Stimulated activated CD4-positive, alpha-beta T cell treated with anti-CD3 and anti-CD28 coated beads, Interleukin-12 subunit alpha, Interleukin-12 subunit beta, amount 100 ng/mL, for 48 hours (primary cell): ENCODE results near the gene PPT2.

ENCODE experiments used
- DNase-seq, 3 donors: peaks; one replicate each; pipeline ENCODE4 v3.0.0-alpha.2; 2020; ENCODE audit warnings: low read depth in 2 of 3, low spot score in 1 of 3

The PPT2 gene

GRCh38 chr6:32151181-32151862, 2.6 kb upstream of the PPT2 start:
- DNase-seq, result no peak

DNA sequence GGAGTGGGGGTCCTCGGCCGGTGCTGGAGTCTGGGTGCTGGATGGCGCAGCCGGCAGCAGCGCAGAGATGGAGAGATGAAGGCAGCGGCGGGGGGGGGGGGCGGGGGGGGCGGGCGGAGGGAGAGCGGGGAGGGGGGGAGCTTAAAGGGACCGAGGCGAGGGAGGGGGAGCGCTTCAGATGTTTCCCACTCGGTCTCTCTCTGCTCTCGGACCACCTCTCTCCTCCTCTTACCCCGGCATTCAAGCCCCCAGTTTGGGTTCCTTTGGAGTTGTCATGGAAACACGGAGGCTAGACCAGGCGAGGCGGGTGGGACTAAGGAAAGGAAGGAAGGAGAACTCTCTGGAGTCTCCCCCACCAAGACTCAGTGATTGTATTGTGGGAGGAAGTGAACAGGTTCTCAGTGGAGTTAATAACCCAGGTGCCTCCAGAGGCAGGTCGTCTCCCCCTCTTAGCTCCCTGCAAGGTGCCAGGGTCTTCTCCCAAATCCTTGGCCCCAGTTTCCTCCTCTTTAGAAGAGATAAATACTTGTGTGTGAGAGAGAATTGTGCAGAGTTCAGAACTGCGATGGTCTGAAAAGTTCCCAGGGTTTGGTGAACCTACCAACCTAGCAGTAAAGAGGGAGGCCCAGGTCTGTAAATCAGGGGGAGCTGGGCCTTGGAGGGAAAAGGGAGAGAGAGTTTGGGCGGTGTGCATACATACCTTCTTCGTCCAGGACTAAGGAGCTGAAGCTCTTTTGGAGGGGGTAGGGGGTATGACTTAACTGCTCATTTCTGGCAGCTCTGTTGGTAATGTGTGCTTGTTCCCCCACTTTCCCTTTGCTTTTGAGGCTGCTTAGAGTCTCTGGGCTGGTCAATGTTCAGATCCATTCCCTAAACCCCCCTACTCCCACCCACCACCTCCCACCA, 1.8 kb upstream of the PPT2 start, which contains the start of gene PRRT1:
PRRT1 (minus strand) TSS at position 77 of the 906 bp plus-strand sequence. CDS start 112 bp downstream, outside the sequence.
- DNase-seq, result no peak

GRCh38 chr6:32152769-32153563, 975 bp upstream of the PPT2 start:
- DNase-seq, result no peak

GRCh38 chr6:32154514-32155161, 697 bp downstream of the PPT2 start:
- DNase-seq, result peak; percentile 37 to 51 (median 51)

DNA sequence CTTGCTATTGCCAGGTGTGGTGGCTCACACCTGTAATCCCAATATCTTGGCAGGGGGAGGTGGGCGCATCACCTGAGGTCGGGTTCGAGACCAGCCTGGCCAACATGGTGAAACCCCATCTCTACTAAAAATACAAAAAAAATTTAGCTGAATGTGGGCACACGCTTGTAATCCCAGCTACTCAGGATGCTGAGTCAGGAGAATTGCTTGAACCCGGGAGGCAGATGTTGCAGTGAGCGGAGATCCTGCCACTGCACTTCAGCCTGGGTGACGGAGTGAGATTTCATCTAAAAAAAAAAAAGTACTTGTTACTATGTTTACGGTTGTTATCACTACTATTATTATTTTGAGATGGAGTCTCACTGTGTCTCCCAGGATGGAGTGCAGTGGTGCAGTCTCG, 3.0 kb downstream of the PPT2 start:
- DNase-seq, result no peak

DNA sequence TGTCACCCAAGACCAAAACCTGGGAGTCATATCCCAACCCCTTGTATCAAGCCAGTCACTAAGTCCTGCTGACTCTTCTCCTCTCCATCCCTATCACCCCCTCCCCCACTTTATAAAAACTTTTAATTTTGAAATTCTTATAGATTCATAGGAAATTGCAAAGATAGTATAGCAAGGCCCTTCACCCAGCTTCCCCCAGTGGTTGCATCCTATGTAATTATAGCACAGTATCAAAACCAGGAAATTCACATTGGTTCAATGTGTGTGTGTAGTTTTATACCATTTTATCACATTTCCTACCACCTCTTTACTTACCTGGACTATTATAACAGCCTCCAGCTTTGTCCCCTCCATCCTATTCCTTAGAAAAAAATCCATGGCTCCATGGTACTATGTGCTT, 4.1 kb downstream of the PPT2 start:
- no peak for DNase-seq

GRCh38 chr6:32163559-32164258, 9.8 kb downstream of the PPT2 start:
- no peak for DNase-seq

DNA sequence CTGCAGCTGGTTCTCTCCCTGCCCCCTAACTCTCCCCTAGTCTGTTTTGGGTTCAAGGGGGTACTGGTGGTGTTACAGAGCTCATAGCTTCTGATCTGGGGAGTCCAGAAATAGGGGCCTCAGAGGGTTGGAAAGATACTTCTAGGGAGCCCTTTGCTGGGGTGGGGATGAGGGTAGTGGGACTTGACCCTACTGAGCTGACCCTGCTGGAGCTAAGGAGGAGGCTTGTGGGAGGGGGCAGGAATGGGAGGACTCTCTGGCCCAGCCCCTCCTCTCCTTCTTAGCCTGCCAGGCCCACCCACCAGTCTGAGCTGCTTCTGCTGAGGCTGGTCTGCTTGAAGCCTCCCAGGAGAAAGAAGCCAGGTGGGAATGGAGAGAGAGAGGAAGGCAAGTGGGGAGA, 10.4 kb downstream of the PPT2 start, which contains the start of gene EGFL8:
EGFL8 (plus strand) TSS at position 301 of the 400 bp plus-strand sequence. CDS start 1,571 bp downstream, outside the sequence.
- no peak for DNase-seq

DNA sequence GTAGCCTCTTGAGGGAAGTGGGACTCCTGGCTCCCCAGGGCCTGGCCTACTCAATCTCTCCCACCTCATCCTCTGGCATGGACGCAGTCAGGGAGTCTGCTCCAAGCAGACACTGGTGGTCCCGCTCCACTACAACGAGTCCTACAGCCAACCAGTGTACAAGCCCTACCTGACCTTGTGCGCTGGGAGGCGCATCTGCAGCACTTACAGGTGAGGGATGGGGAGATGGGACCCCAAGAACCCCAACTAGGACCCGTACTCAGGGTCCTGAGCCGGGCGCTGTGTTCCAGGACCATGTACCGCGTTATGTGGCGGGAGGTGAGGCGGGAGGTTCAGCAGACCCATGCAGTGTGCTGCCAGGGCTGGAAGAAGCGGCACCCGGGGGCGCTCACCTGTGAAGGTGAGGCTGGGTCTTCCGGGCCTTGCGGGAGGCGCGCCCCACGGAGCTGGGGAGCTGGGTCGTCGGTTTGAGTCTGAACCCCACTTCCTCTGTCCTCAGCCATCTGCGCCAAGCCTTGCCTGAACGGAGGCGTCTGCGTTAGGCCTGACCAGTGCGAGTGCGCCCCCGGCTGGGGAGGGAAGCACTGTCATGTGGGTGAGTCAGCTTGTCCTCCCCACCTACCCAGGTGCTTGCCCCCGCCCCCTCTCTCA, 12.6 kb downstream of the PPT2 start:
- no peak for DNase-seq

- DNase-seq, result no peak
These were observed 13.3 kb downstream of the PPT2 start for GRCh38 chr6:32167154-32167760.

DNA sequence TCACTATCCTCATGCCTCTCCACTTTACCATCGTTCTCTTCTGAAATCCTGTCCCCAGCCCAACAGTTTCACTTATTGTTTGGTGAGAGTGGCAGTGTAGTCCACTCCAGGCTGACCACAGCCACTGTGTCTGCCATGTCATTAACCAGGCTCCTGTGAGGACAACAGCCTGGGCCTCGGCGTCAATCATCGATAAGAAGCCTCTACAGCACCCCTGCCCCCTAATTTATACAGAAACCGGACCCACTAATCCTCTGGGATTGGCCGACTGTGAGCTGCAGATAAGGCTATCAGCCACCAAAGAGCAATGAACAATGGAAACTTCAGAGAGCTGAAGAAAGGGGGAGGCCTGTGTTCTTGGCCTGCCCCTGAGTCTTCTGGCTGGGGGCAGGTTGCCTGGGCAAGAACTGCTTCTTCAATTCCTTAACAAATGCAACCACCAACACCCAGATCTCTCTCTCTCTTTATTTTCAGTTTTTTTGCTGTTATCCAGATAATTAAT, 13.9 kb downstream of the PPT2 start:
- no peak for DNase-seq

DNA sequence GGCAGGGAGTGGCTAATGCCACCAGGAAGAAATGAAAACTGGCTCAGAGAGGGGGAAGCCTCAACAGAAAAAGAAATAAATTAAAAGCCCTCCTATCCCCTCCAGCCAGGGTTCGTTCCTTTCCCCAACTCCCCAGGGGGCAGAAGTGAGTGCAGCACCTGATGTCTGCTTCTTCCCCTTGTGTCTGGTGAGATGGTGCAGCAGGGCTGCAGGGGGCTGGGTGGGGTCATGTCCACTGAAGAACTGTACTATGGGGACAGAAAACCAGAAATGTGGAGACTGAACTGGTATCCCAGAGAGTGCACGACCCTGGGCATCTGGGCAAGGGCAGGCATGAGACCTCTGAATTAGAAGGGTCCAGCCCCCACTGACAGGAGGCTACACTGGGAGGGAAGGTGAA, 14.4 kb downstream of the PPT2 start:
- no peak for DNase-seq

- no peak for DNase-seq
These were observed 15.1 kb downstream of the PPT2 start for GRCh38 chr6:32168807-32169591.

GRCh38 chr6:32170294-32170693, 16.4 kb downstream of the PPT2 start:
- no peak for DNase-seq

GRCh38 chr6:32171234-32171633, 17.3 kb downstream of the PPT2 start:
- DNase-seq, result no peak

DNA sequence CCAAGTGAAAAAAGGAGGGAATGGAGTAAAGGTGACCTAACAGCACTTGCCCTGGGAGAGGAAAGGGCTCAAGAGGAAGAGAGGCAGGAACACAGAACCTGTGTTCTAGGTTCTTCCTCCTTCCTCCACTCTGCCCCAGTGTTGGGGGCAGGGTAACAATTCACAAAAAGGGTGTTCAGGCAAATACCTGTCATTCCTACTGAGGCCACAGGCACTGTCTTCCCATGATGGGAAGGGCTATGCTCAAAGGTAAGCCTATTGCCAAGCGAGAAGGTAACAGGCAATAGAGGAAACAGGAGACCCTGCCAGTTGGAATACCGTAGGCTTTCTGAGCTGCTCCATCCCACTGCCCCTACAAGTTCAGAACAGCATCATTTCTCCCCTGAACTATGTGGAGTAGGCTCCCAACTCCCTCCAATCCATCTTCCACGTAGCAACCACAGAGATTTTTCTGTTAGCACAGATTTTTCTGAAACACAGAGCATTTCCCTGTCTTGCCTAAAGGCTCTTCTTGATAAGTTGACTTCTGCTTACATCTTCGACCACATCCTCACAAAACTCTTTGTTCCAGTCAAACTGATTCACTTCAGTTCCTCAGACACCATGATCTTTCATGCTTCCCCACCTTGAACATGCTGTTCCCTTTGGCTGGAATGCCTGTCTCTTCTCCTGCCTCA, 19.2 kb downstream of the PPT2 start:
- DNase-seq, result no peak

DNA sequence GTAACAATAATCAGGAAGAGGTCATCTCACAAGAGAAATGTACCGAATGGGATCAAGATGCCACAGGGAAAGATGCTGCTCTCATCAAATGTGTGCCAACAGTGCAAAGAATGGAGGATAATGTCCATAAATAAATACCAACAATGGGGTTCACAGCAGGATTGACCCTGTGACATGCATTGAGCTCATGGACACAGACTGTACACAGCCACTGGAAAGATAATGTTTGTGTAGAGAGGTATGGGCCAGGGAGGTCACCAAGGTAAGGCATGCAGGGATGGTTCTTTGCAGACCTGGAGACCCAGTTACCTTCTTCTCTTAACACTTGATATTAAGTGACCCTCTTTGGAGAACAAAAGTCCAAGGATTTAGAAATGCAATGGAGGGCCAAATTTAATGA, 20.5 kb downstream of the PPT2 start:
- no peak for DNase-seq

DNA sequence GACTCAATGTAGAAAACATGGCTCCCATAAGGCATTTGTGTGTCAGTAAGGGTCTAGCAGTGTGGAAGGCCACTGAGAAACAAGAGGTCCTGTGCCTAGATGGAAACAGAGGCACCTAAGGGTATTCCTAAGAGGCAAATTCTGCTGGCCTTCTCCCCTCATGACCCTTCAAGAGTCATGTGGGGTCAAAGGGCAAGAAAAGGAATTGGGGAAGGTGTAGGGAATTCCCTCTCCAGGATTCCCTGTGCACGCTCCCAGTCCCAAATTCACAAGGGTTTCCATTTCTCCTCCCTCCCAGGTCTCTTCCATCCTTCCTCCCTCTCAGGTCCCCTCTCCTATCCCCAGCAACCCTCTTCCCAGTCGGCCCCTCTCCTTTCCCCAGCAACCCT, 21.4 kb downstream of the PPT2 start:
- no peak for DNase-seq
